ENCODE data around the gene SNORC. TPM values are rescaled to one million over a fixed set of nuclear protein-coding genes. Genes with fewer than 3 reads are reported as not detected.

Gene SNORC
- total and polyA plus RNA-seq, 2 of the 4 experiments (the other 2 are of a cell fraction): under 0.01 to 0.67 TPM

- dilution Hi-C loops (cut with HindIII; ENCODE audit: low sequenced_read_pairs, unreplicated experiment): no loop called here
- ATAC-seq (ENCODE audit: low read depth): no peak
These were observed 55.7 kb downstream of the SNORC start for GRCh38 chr2:232925821-232926156.

More at GRCh38 chr2:232925821-232926156, 55.7 kb downstream of the SNORC start:
- BruUV-seq (replicated peaks): no TSS peak
- H2BK15ac ChIP-seq (ENCODE audit: low read depth, low read length): no peak overlapping the region
- H3K4me2 ChIP-seq (ENCODE audit: low read depth, low read length): no peak overlapping the region
- H2BK20ac ChIP-seq (ENCODE audit: low read depth, low read length): no peak overlapping the region
- H2AK9ac ChIP-seq (replicated peaks; ENCODE audit: low read depth, low read length, poor library complexity): no peak overlapping the region
- DNase-seq: no peak
- CTCF ChIA-PET: interaction anchor here (0.6 kb wide), 1 partner anchor 31 kb away, joined by 3 read pairs; no protein-coding TSS in a partner anchor
- POLR2A ChIA-PET (ENCODE audit: unreplicated experiment): no interaction called here
- H4K20me1 ChIP-seq (ENCODE audit: insufficient read depth, low read length): no peaks in the 10 kb centered on the region
- H3K36me3 ChIP-seq (ENCODE audit: control insufficient read depth, insufficient read depth, low read length): no peaks in the 10 kb centered on the region
- no peak overlapping the region for H3K23ac ChIP-seq (ENCODE audit: low read depth, low read length)
- H2AK5ac ChIP-seq (ENCODE audit: low read depth, low read length): no peak overlapping the region
- in situ Hi-C loops (cut with MboI; ENCODE audit: low sequenced_read_pairs) (no loop called here), intact Hi-C loops (cut with micrococcal nuclease) (no loop called here)
- H3K56ac ChIP-seq (ENCODE audit: extremely low read depth, insufficient read depth, low read length): no peak overlapping the region
- H3K9me1 ChIP-seq (ENCODE audit: insufficient read depth, low read length): no peaks in the 10 kb centered on the region; the same call in 1 of the 2 replicates
- no CpG with 5 or more reads among the region's 11 CpGs for WGBS, 2 experiments (ENCODE audit: extremely low coverage in 2 of 2, insufficient read length in 1 of 2)
- no peak overlapping the region for H2BK5ac ChIP-seq (ENCODE audit: low read depth, low read length, poor library complexity, severe bottlenecking)
- no peak overlapping the region for H2AFZ ChIP-seq (replicated peaks; ENCODE audit: low read length, poor library complexity)
- H3K4ac ChIP-seq (ENCODE audit: low read depth, low read length): no peak overlapping the region
- H2BK120ac ChIP-seq (ENCODE audit: low read depth, low read length): no peak overlapping the region
- no peak overlapping the region for H3K27ac ChIP-seq (ENCODE audit: insufficient read depth, low read length)
- no peak overlapping the region for H3K4me3 ChIP-seq (ENCODE audit: insufficient read depth, low read depth, low read length)
- no peak overlapping the region for H4K5ac ChIP-seq (ENCODE audit: low read depth, low read length)
- H3K27me3 ChIP-seq (ENCODE audit: control insufficient read depth, insufficient read depth, low read length): peaks cover 46% of the 10 kb centered on the region
- H3K9ac ChIP-seq (ENCODE audit: low read depth, low read length): no peak overlapping the region
- H4K8ac ChIP-seq (ENCODE audit: low read depth in 2 of 2, low read length in 2 of 2): no peak overlapping the region
- H4K91ac ChIP-seq (ENCODE audit: insufficient read depth, low read depth, low read length): no peak overlapping the region
- TF ChIP-seq BHLHE40 (IDR thresholded peaks at IDR 0.05; ENCODE audit: low read depth, low read length) (no peak), POLR2A (IDR thresholded peaks at IDR 0.05; ENCODE audit: low read depth, low read length) (no peak), FOS (IDR thresholded peaks at IDR 0.05; ENCODE audit: low read depth, low read length) (no peak), ELK1 (IDR thresholded peaks at IDR 0.05; ENCODE audit: borderline replicate concordance, low read depth, low read length) (no peak), MXI1 (IDR thresholded peaks at IDR 0.05; ENCODE audit: borderline replicate concordance, low read depth, low read length) (no peak), NFE2L2 (IDR thresholded peaks at IDR 0.05; ENCODE audit: low read depth, low read length) (no peak), RAD21 (IDR thresholded peaks at IDR 0.05; ENCODE audit: low read length) (no peak), CEBPB (IDR thresholded peaks at IDR 0.05; ENCODE audit: low read depth, low read length) (no peak), USF2 (IDR thresholded peaks at IDR 0.05; ENCODE audit: low read depth, low read length) (no peak), SMC3 (IDR thresholded peaks at IDR 0.05; ENCODE audit: low read depth, low read length) (no peak), MAZ (IDR thresholded peaks at IDR 0.05; ENCODE audit: borderline replicate concordance, low read depth, low read length) (no peak), MAFK (IDR thresholded peaks at IDR 0.05; ENCODE audit: low read depth, low read length) (no peak), CTCF (conservative IDR thresholded peaks at IDR 0.05; ENCODE audit: low read depth, low read length) (no peak), RCOR1 (IDR thresholded peaks at IDR 0.05; ENCODE audit: insufficient replicate concordance, low read length) (no peak), CHD1 (IDR thresholded peaks at IDR 0.05; ENCODE audit: low read depth, low read length) (no peak), RFX5 (IDR thresholded peaks at IDR 0.05; ENCODE audit: low read depth, low read length) (no peak)
- no peaks in the 10 kb centered on the region; the same call in 1 of the 2 replicates for H3K4me1 ChIP-seq (ENCODE audit: control insufficient read depth, insufficient read depth, low read length)
- H3K18ac ChIP-seq (ENCODE audit: low read depth, low read length): no peak overlapping the region
- H3K9me3 ChIP-seq (ENCODE audit: control insufficient read depth, insufficient read depth, low read length): peaks cover 3% of the 10 kb centered on the region
- H3K79me1 ChIP-seq (ENCODE audit: low read depth in 1 of 2, low read length in 2 of 2): no peaks in the 10 kb centered on the region
- no peak overlapping the region for H3K14ac ChIP-seq (replicated peaks; ENCODE audit: low read depth, low read length)
